HG02642 (cell line): Measurements from ENCODE around the gene PTCD2.

Experiments
- ATAC-seq: cut with Tn5 transposase; IDR thresholded peaks from one replicate; pipeline ENCODE4 v1.9.1; 2021; ENCODE audit warnings: mild to moderate bottlenecking; ENCODE audit not compliant: unreplicated experiment, poor library complexity

PTCD2 gene

DNA sequence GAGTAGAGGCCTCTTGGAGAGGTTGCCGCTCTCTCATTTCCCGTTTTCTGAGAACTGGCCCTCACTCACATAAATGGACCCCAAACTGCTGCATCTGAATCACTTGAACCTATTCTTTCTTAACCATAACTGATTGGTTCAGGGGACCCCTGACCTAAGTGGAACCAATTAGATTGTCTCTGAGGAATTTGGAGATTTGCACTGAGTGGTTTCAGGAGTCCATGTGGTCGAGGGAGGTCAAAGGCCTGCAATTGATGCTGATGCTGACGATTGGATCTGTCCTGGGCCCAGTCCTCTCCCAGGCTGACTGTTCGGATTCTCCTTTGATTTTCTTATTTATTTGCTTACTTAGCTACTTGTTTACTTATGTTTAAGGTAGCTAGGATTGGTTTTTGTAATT lies 88.0 kb downstream of the PTCD2 start:
- no peak for ATAC-seq

DNA sequence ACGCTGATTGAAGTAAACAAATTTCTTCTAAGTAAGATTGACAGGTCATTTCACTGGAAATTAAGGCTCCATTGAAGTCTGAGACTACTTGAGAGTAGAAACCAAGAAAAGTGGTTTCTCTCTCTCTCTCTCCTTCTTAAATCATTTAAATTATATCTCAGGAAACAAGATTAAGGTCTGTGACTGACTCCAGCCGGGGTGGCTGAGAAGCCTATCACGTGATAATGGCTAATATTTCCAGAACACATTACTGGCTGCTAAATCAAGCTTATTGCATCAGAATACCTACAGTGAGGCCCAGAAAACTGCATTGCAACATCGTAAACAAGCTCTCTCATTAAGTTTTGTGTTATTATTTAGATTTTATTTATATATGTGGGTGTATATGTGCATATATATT lies 88.4 kb downstream of the PTCD2 start:
- no peak for ATAC-seq

DNA sequence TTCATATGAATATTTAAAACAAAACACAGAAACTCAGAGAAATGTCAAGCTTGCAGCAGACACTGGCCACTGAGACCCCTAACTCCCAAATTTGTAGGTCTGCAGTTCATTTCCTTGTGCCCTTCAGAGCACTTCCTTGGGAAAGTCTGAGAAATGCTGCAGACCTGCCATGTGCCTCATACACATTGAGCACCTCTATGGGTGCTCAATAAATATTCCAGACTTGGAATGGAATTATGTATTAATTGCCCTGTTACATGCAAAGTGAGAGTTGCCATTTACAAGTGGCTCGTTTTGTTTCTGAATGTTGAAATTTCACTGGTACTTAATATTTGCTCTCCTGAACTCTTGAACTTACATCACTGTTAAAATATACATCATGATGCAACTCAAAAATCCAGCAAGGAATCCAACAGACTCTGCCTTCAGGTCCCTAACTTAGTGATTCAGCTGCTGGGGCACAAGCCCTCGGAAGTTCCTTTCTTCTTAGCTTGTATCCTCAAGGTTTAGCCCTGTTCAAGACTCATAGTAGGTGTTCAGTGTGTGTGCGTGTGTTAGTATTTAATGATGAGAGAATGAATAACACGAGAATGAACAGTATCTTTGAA lies 90.6 kb downstream of the PTCD2 start:
- no peak for ATAC-seq

DNA sequence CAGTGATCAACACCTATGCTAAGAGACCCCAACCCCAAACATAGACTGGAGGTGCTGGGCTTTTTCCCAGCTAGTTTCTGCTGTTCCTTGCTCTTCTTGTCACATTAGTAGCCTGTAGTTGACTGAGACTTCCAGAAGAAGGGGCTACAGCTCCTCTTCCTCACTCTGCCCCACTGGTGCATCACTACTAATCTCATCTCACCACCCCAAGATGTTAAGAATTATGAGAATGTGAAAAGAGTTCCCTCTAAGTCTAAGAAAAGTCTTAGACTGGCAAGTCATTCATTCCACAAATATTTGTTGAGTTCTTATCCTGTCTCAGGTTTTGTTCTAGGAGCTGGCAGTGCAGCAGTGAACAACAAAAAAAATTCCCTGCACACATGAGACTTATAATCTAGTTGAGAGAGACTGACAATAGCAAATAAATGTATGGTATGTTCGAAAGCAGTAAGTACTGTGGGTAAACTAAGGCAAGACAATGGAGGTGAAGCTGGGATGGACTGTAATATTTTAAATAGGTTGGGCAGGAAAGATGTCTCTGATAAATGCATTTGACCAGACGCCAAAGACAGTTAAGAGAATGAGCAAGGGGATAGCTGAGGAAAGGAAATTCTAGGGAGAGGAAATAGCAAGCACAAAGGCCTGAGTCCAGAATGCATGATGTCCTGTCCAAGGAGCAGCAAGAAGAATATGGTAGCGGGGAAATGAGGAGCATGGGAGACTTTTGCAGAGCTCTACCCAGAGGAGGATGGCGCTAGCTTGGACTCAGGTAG lies 92.3 kb downstream of the PTCD2 start:
- ATAC-seq: no peak

DNA sequence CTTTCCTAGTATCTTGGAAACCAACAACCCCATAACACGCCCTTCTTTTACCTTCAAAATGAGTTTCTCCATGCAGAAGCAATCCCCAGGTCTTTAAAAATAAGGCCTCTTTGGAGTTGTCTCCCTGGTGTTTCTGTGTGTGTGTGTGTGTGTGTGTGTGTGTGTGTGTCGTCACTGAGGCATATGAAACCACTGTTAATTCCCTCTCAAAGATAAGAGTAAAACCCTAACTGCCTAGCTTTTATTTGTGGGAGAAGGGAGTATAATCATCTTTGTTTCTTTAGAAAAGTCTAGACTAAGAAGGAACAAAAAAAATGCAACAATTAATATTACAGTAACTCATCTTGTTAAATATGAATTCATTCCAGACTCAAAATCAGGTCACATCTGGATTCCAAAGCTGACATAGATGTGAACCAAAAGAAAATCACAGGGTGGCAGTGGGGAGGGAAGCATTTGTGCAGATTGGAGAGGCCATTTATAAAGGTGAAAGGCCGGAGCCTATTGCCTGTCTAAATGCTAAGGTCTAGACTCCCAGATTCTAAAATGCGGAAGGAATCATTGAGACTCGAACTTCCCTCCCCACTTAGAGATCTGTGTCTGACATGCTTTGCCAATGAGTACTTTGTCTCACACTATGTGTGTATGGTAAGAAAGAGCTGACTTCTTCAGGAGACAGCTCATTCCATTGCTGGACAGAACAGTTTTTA lies 95.6 kb downstream of the PTCD2 start:
- ATAC-seq: no peak

DNA sequence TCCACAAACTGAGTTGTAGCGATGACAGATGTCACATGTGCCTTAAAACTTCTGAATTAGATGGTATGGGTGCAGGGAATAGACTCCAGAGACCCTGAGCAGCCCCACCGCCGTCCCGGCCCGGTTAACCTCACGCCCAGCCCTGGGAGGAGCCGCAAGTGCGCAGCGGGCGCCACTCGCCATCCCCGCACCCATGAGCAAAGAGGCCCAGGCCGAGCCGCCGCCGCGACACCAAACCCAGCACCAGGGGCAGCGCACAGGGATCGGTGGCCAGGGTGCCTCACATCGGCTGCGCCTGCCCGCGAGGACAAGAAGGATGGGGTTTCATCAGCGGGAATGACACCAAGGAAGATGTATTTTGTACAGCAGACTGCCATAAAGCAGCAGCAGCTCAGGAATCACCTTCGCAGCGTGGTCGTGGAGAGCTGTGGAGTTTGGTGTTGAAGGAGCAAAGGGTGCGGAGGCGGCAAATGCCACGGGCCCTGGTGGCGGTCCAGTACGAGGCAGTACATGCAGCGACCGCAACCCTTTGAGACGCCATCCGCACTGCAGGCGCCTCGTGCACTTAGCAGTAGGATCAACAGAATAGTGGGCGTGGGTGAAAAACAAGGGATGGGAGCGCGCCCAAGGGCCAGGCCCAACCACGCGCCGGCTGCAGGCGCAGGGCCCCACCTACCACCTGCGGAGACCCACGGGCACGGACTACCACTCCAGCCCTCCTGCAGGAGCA lies 97.3 kb downstream of the PTCD2 start:
- ATAC-seq: no peak
